Renal cortical epithelial cell (primary cell): ENCODE data around the gene SMCO4. TPM values are rescaled to one million over a fixed set of nuclear protein-coding genes. Genes with fewer than 3 reads are reported as not detected.
A peak's percentile ranks its signal among the peaks of the same experiment; 100 is the strongest.

Experiments used
- DNase-seq: peaks from one replicate; pipeline ENCODE4 v3.0.0-alpha.2; 2011; ENCODE audit warnings: low read depth
- total RNA-seq: library from RNA; depleted of rRNA; stranded (reverse); fragments of >200 nt; gene quantifications from 2 replicates; pipeline ENCODE4 v1.2.3, GENCODE V29; 2014

Gene SMCO4
- total RNA-seq, 1 donor from 2014 or later: 17.5 TPM

DNA sequence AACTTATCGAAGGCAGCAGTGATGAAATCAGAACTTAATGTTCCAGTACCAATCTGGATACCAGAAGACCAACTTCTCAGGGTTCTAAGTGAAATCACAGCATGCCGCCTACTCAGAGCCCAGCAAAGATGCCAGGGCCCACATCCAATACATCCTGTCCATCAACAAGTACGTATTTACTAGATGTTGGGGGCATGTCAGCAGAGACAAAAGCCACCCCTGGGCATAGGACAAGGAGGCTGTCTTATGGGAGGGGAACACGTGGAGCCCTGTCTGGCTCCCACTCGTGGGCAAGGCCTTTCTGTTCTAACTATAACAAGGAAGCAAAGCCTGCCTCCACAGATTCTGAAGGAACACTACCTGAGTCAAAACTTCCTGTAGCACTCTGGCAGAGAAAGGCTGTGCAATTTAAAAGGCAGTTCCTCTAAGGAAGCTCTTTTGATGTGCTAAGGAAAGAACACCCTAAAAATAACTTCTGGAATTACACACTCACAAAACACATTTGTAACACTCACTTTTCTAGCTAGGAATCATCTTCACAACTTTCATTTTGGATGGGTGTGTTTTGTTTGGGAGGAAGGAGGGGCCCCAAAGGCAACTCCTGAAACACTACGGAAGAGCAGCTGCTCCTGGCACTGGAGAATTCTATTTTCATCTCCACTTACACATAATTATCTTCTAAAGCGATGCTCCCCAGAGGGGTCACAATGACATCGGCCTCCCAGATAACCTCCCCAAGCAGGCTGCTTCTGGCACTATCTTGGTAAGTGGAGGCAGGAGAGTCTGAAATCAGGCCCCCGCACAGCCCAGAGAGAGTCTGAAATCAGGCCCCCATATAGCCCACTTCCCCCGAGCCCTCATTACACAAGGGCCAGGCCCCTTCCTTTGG is 14.2 kb downstream of the SMCO4 start:
- no peak for DNase-seq

DNA sequence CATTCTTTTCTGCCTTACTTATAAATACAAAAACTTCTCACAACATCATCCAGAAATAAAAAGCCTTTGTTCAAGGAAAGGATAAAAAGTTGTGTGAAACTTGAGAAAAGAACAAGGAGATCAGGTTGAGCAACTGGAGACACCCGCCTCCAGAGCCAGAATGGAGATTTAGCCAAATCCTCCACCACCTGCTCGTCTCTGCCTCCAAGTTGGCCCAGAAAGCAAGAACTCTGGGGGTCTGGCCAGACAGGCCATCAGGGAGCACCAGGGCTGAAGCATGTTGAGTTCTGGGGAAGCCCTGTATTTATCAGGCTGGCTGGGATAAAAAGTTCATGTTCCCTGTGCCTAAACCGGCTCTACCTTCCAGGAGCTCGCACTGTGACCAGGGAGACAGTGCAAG is 14.9 kb downstream of the SMCO4 start:
- DNase-seq: no peak

DNA sequence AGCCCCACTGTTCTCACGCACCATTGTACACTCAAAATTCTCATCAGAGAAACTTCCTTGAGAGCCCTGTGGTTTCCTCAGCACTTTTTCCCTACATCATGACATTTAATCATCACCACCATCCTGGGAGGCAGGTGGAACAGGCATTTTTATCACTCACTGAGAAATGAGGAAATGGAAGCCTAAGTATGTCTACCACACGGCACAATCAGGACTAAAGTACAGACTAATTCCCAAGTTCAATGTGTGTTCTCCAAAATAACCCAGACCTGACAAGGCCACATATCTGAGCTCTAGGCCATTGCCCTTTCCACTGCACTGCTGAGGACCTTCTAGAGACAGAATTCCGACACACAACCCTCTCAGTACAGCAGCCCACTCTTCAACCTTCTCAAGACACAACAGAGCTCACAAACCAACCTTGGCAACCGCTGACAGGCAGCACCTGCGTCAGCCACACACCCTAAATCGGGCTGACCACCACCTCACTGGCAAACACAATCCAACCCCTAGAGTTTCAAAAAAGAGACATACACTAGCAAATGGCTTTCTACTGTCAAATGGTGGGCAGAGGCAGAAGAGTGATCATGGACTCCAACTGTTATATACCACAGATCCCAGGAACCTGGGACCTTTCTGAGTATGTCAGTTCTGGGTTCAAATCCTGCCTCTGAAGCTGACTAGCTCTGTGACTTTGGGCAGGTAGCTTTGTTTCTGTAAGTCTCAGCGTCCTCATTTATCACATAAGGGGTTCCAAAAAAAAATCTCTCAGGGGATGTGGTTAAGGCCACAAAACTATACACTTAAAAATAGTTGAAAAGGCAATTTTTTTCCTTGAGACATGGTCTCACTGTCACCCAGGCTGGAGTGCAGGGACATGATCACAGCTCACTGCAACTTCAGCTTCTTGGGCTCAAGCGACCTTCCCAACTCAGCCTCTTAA is 16.3 kb downstream of the SMCO4 start:
- DNase-seq: peak; percentile 44

DNA sequence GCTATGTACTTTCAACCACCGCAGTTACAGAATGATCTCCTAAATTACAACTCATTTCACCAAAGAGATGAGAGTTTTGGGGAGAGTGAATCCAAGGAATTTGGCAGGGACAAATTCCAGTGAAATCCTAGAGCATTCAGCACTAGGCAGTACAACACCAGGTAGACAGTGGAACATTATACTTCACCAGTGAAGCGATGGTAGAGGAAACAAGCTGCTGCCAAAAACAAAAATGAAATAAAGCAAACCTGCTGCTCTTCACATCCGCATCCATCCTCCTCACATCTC is 16.9 kb downstream of the SMCO4 start:
- no peak for DNase-seq

DNA sequence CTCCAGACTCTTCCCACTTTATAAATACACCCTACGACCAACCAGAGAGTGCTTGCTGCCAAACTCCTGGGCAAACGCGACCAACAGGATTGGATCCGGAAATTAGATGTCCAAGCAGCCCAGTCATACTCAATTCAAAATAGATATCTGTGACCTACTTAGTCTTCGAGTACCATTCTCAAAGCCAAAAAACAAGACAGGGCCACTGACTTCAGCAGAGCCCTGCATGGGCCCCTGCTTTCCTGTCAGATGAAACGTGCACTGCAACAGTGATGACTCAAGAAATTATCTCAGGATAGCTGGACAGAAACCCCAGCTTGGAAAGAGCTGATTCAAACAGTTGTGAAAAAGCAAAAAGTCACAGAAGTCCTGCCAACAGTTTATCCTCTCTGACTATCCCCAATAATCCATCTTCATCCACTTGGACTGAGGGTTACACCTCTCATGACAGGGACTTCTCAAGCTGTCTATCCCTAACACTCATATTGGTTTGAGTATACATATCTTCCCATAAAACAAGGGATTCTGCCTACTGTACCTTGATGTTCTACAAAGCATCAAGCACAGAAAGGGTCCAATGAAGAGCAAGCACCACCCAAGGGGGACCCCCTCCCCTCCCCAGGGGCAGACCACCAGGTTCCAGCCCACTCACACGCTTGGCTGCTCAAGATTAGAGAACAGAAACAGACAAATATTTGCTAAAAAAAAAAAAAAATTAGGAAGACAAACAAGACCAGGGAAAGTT is 17.4 kb downstream of the SMCO4 start:
- DNase-seq: no peak

DNA sequence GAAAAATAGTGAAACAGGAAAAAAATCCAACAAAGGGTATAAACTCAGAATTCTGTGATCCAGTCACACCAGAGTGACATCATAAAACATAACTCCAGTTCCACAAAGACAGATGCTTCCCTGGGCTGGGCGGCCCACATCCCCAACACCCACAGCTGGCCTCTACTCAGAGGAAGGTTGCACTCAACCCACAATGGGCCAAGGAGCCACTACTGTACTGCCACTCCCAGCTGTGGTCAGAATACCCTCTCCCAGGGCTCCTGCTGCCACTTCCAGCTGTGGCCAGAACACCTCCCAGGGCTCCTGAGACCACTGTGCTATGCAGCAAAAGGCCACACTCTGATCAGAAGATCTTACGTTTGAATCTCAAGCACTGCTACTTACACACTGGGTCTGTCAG is 18.3 kb downstream of the SMCO4 start:
- DNase-seq: no peak

DNA sequence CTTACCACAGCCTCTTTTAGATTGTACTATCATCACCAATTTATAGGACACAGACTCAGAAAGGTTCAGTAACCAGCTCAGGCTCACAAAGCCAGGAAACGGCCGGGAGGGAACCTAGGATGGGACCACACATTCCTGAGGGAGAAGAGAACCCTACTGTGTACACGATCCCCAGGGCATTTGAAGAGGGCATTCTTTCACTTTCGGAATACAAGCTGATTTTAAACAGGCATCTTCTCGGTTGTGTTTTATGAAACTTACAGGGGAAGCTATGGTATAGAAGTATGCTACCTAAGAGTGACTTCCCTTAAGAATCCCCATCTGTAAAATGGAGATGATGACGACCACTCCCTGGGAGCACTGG is 19.0 kb downstream of the SMCO4 start:
- no peak for DNase-seq

DNA sequence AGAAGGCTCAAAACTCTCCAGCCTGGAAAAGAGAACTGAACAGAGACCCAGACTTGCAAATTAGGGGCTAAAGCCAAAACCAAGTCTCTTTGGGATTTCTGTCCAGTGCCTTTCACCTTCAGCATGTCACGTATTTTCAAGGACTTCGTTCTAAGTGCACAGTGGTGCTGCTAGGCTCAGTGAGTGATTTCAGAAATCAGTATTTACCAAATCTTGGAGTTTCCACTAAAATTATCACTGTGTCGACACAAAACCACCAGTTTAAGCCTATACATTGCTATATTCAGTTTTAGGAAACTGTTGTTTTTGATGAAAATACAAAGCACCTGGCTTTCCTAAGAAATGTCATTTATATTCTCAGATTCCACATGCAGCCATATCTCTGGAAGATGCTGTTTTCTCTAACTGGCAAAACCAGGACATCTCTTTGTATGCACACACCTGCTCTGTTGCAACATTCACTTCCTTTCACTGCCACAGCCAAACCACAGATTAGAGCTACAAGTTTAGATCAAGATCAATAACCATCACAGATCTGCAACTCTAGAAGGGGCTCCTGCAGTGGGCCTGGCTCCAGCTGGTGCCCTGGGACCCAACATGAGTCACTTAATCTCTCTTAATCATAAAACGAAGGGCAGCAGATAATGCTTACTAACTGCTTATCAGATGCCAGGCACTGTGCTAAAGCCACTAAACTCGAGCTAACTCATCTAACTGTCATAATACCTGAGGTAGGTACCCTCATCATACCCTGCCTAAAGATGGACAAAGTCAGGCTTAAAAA is 22.3 kb downstream of the SMCO4 start:
- DNase-seq: no peak

DNA sequence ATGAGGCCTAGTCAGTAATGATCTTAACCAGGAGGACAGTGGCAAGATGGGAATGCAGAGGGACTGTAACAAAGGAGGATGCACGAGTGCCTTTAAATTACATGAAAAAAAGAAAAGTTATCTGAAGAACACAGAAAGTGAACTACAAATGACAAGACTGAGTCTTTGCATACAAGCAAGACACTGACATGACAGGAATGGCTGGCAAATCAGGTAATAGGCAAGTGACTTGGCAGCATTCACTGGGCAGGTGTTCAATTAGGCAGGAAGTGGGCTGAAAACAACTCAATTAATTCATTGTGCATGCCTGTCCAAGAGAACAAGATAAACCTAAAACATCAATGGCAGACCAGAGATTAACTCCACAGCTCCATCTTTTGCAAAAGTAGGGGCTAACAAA is 24.0 kb downstream of the SMCO4 start:
- DNase-seq: no peak

DNA sequence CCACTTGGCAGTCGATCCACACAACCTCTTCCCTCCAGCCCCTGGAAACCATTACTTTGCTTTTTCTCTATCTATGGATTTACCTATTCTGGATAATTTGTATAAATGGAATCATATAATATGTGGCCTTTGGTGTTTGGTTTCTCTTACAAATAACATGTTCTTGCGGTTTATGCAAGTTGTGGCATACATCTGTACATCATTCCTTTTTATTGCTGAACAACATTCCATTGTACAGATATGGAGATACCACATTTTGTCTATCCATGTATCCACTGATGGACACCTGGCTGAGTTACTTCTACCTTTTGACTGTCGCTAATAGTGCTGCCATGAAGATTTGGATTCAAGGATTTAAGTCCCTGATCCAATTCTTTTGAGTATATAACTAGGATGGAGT is 25.1 kb downstream of the SMCO4 start:
- no peak for DNase-seq

DNA sequence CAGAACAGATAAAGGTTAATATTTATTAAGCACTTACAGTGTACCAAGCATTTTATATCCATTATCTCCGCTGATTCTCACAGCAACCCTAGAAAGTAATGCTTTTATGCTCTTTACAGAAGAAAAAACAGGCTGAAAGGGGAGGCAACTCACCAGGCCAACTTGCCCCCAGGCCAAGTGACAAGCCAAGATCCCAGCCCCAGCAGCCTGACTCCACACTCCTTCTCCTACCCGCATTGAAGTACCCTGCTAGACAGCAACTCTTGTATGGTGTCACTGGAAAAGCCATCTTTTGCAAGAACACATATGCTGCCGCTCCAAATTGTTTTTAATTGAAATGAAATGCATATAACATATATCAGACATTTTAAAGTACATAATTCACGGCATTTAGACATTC is 25.6 kb downstream of the SMCO4 start:
- DNase-seq: no peak

DNA sequence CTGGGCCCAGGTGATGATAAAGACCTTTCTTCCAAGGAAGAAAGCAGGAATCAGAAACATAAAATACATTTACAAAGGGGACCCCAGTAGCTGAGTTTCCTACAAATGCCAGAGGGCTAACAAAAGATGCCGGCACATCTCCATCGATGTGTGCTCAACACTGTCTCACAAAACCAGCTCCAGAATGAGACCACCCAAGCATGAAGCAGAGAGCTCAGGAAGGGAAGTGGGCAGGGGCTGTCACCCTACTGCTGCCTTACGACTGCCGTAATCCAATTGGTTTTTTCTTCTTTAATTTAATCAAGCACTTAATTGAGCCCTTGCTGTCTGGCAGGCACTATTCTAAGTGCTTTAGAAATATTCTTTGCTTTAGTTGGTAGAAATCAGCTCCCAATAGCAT is 26.1 kb downstream of the SMCO4 start:
- DNase-seq: no peak

DNA sequence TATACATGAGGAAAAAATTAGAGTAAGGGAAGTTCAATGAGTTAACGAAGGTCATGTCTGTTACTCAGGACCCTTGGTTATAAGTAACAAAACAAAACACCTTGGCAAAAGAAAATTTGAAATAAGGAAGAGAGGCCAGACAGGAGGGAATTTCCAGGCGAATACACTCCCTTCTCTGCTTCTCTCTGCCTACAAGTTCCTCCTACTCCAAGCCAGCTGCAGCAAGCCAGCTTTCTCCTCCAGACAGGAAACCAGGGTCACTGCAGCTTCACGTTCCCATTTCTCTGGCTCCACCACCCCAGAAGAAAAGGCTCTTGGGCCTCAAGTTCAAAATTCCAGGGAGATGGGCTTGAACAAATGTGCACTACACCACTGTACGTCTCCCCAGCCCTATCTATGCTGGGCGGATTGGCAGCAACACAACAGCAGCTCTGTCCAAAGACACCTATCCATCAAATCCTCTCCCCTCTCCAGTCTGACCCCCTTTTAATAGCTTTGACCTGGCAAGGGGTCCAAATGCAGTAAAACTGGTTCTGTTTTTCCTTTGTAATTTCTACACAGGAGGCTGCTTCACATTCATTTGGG is 27.7 kb downstream of the SMCO4 start:
- DNase-seq: no peak

DNA sequence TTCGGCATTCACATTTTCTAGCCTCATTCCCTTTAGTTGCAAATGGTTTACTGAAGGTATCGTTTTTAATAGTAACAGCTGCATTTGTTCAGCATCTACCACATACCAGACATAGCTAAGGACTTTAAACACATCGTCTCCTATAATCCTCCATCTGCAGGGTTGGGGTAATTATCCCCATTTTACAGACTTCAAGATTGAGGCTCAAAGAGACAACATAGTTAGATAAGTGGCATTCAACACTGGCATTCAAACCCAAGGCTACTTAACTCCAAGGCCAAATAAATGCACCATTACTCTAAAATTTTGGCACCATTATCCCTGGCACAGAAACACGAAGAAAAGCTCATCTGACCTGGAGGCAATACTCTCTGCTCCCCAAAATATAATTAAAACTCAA is 28.5 kb downstream of the SMCO4 start:
- DNase-seq: no peak

DNA sequence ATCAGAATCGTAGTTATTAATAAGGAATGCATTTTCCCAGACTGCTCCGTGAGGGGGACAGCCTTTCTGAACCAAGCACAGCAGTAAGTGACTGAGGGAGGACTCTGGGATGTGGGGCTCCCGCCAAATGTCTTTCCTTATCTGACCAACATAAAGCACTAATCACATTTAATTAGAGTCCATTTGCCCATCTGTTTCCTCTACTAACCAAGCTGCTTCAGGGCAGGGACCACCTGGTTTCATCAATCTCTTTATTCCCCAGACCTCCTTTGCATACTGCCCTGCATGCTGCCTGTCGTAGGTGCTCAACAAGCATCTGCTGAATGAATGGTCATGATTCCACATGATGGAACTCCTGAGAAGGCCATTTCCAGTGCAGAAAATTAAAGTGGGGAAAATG is 29.4 kb downstream of the SMCO4 start:
- no peak for DNase-seq

DNA sequence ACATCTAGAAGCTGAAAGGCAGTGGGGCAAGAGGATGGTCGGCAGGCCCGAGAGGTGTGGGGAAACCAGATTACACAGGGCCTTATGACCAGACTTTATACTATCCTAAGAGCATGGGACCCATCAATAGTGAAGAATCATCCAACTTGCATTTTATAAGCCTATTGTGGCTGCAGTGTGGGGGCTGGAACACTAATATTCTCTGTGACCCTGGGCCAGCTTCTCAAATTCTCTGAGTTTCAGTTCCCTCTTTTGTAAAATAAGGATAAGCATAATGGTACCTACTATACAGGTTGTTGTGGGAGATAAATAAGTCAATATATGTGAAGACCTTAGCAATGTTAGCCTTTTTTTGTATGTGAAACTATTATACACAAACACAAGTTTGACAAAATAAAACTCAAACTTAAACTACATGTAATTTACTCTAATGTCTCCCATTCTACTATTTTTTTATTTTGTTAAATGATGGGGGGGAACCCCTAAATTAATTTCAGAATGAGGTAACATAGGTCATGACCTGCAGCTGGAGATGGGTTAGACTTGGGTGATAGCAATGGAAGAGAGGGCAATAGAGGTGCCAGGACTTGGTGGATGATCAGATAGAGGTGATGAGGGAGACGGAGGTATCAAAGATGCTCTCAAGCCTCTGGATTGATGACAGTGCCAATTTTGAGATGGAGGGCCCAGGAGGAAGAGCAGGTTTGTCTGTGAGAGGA is 30.1 kb downstream of the SMCO4 start:
- no peak for DNase-seq

DNA sequence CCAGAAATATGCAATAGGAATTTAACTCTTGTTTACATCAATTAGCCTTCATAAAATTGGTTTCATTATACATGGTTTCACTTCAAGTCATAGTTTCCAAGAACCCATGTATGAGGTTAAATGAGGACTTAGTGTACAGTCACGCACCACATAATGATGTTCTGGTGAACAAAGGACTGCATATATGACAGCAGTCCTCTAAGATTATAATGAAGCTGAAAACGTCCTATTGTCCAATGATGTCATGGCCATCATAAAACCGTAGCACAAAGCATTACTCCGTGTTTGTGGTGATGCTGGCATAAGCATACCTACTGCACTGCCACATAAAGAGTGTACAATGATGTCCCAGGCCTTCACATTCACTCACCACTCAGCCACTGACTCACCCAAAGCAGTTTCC is 31.1 kb downstream of the SMCO4 start:
- DNase-seq: no peak

DNA sequence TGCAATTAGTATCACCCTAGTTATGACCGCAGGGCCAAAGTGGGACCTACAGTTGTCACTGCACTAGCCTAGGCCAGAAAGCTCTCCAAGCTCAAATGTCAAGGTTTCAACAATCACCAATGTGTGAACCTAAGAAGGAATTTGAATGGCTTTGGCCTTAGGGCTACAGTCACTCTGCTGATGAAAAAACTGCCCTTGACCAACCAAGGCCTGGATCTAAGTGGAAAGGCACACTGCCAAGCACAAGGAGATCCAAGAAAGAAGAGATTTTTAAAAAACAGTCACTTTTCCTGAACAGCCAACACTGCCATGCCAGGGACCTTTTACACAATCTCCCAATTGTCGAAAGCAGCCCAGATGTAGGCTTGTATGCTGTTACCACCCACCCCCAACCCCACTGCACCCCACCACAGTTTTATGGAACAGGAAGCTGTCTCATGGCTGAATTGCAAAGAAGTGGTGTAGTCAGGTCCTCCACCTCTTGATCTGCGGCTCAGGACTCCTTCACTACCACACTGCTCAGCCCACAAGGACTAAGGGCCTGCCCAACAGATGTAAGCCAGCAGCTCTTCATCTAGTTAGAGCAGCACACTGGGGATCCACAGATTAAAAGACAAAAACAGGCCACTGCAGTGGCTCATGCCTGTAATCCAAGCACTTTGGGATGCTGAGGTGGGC is 32.9 kb downstream of the SMCO4 start:
- DNase-seq: no peak

DNA sequence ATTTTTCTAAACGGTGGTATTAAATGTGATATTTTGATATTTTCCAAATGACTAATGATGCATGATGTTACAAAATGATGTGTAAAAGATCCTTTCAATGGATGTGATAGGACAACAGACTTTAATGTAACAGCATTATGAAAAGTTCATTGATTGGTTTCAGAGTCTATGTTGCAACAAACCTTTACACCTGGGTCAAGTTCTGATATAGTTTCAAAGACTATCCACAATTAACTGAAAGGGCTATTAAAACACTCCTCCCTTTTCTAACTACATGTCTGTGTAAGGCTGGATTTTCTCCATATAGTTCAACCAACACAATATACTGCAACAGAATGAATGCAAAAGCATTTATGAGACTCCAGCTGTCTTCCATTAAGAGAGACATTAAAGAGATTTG is 35.7 kb downstream of the SMCO4 start:
- no peak for DNase-seq

DNA sequence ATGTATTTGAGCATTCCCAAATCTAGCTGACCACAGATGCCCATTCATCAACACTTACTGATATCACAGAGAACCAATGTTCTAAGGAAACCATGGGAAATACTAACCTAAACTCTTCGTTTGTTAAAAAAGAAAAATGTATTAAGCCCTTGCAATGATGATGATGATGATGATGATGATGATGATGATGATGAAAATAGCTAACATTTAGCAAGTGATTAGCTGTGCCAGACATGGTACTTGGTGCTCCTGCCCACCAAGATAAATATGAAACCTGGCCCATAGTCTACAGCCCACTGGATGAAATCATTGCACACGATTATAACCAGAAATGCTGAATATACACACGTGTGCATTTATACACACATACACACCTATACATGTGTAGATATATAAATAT is 37.5 kb downstream of the SMCO4 start:
- DNase-seq: no peak
